GM12865 (cell line): Measurements from ENCODE around the gene EFCAB8.

Experiments used
- DNase-seq: peaks from one replicate; pipeline ENCODE4 v3.0.0; 2010; ENCODE audit warnings: low read depth
- H3K4me3 ChIP-seq: 2 replicates; pipeline ENCODE4 v1.5.1; 2011; ENCODE audit warnings: mild to moderate bottlenecking, low read depth, low read length, control low read depth
- CTCF ChIP-seq: IDR thresholded peaks from 2 replicates; pipeline ENCODE4 v1.5.1; 2011; ENCODE audit warnings: low read length, control low read depth, low read depth, inconsistent platforms; ENCODE audit not compliant: insufficient read depth; ENCODE audit errors: missing control alignments

Gene EFCAB8

DNA sequence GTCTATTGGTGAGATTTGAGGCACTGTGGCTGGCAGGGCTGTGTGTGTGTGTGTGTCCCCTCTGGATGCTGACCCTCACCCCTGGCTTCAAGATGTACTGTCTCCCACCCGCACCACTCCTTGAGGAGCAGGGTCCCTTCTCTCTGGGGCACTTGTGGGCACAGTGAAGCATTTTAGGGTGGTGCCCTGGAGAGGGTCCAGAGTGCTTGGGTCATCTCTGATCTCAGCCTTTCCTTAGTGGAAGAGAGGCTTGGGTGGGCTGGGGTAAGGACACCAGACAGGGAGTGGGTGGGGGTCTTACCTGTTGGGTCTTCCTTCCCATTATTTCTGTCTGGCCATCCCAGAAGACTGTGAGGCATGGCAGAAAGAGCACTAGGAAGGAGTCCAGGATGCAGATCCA lies 66.1 kb downstream of the EFCAB8 start:
- H3K4me3 ChIP-seq, result no peak overlapping the region
- no peak for DNase-seq
- TF ChIP-seq CTCF, result no peak

DNA sequence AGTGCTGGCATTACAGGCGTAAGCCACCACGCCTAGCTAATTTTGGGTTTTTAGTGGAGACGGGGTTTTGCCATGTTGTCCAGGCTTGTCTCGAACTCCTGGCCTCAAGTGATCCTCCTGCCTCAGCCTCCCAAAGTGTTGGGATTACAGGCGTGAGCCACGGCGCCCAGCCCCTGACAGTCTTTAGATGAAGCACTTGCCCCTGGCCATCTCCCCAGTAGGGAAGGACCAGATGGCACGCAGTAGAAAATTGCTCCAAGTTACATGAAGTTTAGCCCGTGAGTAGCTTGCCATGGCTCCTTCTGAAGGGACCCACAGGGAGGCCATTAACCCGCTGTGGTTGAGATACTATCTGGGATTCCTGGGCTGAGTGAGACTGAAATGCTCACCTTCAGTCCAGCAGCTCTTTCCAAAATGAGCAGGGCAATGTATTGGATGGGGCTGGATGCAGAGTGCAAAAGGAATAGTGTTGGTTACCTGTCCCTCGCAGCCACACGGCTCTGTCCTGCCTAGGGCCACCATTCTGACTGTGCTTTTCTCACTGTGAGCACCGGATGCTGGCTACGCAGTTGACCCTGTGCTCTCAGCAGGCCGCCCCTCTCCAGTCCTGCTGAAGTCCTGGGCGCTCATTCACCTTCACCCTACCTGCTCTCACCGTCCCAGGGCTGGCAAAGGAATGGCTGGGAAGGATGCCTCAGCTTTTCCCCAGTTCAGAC lies 66.9 kb downstream of the EFCAB8 start:
- no peak for TF ChIP-seq CTCF
- no peak for DNase-seq
- no peak overlapping the region for H3K4me3 ChIP-seq

GRCh38 chr20:32929162-32929561 lies 70.4 kb downstream of the EFCAB8 start:
- no peak for DNase-seq

GRCh38 chr20:32930181-32930580 lies 71.5 kb downstream of the EFCAB8 start:
- no peak for TF ChIP-seq CTCF
- H3K4me3 ChIP-seq, result no peak overlapping the region
- DNase-seq, result no peak

More at GRCh38 chr20:32929162-32929561, 70.4 kb downstream of the EFCAB8 start:
- TF ChIP-seq CTCF, result no peak
- no peak overlapping the region for H3K4me3 ChIP-seq

DNA sequence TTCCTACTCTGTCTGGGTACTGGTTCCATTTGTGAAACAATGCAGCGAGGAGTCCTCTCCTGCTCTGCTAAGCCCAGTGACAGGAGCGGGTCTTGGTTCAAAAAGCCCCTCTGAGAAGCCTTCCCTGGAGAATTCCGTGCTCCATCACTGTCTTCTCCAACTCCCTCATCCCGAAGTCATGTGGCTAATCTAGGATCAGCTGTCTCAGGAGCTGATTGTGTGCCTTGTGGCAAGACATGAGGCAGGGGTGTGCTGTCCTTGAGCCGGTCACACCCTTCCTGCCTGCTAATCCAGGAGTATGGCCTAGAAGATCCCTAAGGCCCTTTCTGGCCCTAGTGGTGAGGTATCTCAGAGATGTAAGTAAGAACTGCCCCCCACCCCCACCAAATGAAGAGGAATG lies 72.0 kb downstream of the EFCAB8 start:
- DNase-seq, result no peak
- TF ChIP-seq CTCF, result no peak
- no peak overlapping the region for H3K4me3 ChIP-seq

GRCh38 chr20:32934580-32934979 lies 75.9 kb downstream of the EFCAB8 start:
- TF ChIP-seq CTCF, result no peak
- no peak overlapping the region for H3K4me3 ChIP-seq
- DNase-seq, result no peak
